GDM1 (cell line): Measurements from ENCODE around the gene FHOD1.
A peak's percentile ranks its signal among the peaks of the same experiment; 100 is the strongest.

ENCODE experiments used
- DNase-seq: peaks from one replicate; lab custom pipeline; 2025; lab: John Stamatoyannopoulos, UW

Gene FHOD1

GRCh38 chr16:67190041-67190440 lies 57.2 kb downstream of the FHOD1 start, which contains the start of gene EXOC3L1:
TSS of gene EXOC3L1 (minus strand) at chr16:67190136. CDS start at chr16:67189676, 460 bp downstream.
- DNase-seq = no peak

GRCh38 chr16:67188798-67189197 lies 58.5 kb downstream of the FHOD1 start:
- DNase-seq = no peak

- no peak for DNase-seq
Measured at GRCh38 chr16:67188323-67188722, 59.0 kb downstream of the FHOD1 start.

- no peak for DNase-seq
Measured at GRCh38 chr16:67187175-67187890, 59.9 kb downstream of the FHOD1 start.

GRCh38 chr16:67186550-67186950 lies 60.7 kb downstream of the FHOD1 start:
- DNase-seq = no peak

GRCh38 chr16:67185651-67186134 lies 61.6 kb downstream of the FHOD1 start:
- no peak for DNase-seq

- peak; percentile 44 for DNase-seq
Measured at GRCh38 chr16:67184995-67185650, 62.2 kb downstream of the FHOD1 start.

- DNase-seq = no peak
Measured at GRCh38 chr16:67184453-67184994, 62.8 kb downstream of the FHOD1 start.

GRCh38 chr16:67183627-67184452 lies 63.4 kb downstream of the FHOD1 start, which contains the start of gene MATCAP1:
TSS of gene MATCAP1 (minus strand) at chr16:67183963. CDS start at chr16:67180610, 3,353 bp downstream.
- DNase-seq = peak; percentile 83

- no peak for DNase-seq
Measured at GRCh38 chr16:67183284-67183626, 64.0 kb downstream of the FHOD1 start.

- DNase-seq = no peak
Measured at GRCh38 chr16:67182288-67182687, 65.0 kb downstream of the FHOD1 start.

- DNase-seq = no peak
Measured at GRCh38 chr16:67181346-67181745, 65.9 kb downstream of the FHOD1 start.

- DNase-seq = no peak
Measured at GRCh38 chr16:67180166-67180565, 67.1 kb downstream of the FHOD1 start.

- DNase-seq = no peak
Measured at GRCh38 chr16:67179421-67180080, 67.7 kb downstream of the FHOD1 start.
